ENCODE data around the gene SUN2. TPM values are rescaled to one million over a fixed set of nuclear protein-coding genes. Genes with fewer than 3 reads are reported as not detected.

Gene SUN2
- polyA plus RNA-seq, 3 donors from 2014 or later: 444 to 668 (median 473) TPM

GRCh38 chr22:38698407-38699094 lies 57.2 kb downstream of the SUN2 start:
- Mint-ChIP-seq H3K4me3 (peak overlapping the region; percentile 85 to 94 (median 93)), H3K36me3 (peaks cover 0 to 11% (median 0%) of the 10 kb centered on the region in 3 donors), H3K27me3 (ENCODE audit: low read depth in 3 of 3) (peaks cover 13 to 31% (median 30%) of the 10 kb centered on the region in 3 donors), H3K27ac (peak overlapping the region; percentile 93 to 100 (median 98)), H3K4me1 (peaks cover 46 to 65% of the 10 kb centered on the region in 2 donors), H3K9me3 (no peaks in the 10 kb centered on the region)
- DNase-seq: no peak

- Mint-ChIP-seq H3K4me3 (peak overlapping the region in 3 of 5 donors; percentile 7 to 61 (median 14)), H3K36me3 (peaks cover 0 to 11% (median 4%) of the 10 kb centered on the region in 3 donors), H3K27ac (peak overlapping the region; percentile 3 to 99 (median 95)), H3K4me1 (peaks cover 48 to 71% of the 10 kb centered on the region in 2 donors), H3K27me3 (ENCODE audit: low read depth in 3 of 3) (peaks cover 13 to 31% (median 24%) of the 10 kb centered on the region in 3 donors), H3K9me3 (no peaks in the 10 kb centered on the region)
- DNase-seq: no peak
Measured at GRCh38 chr22:38697425-38698089, 58.2 kb downstream of the SUN2 start.

GRCh38 chr22:38696606-38697424 lies 59.0 kb downstream of the SUN2 start:
- Mint-ChIP-seq H3K27me3 (ENCODE audit: low read depth in 3 of 3) (peaks cover 13 to 31% (median 21%) of the 10 kb centered on the region in 3 donors), H3K36me3 (peaks cover 0 to 15% (median 4%) of the 10 kb centered on the region in 3 donors), H3K4me3 (no peak overlapping the region), H3K27ac (peak overlapping the region; percentile 31 to 99 (median 95)), H3K9me3 (no peaks in the 10 kb centered on the region), H3K4me1 (peaks cover 47 to 74% of the 10 kb centered on the region in 2 donors)
- DNase-seq: no peak

GRCh38 chr22:38694940-38695339 lies 60.9 kb downstream of the SUN2 start:
- H3K4me3 Mint-ChIP-seq: no peak overlapping the region
- H3K27ac Mint-ChIP-seq: peak overlapping the region in 2 of 6 donors; percentile 29 to 75
- peaks cover 0 to 14% (median 9%) of the 10 kb centered on the region in 3 donors for H3K27me3 Mint-ChIP-seq (ENCODE audit: low read depth in 3 of 3)
- no peak for DNase-seq
- no peaks in the 10 kb centered on the region for H3K9me3 Mint-ChIP-seq
- H3K4me1 Mint-ChIP-seq: peaks cover 37 to 68% of the 10 kb centered on the region in 2 donors
- peaks cover 0 to 23% (median 7%) of the 10 kb centered on the region in 3 donors for H3K36me3 Mint-ChIP-seq

- H3K36me3 Mint-ChIP-seq: peaks cover 0 to 25% (median 11%) of the 10 kb centered on the region in 3 donors
- no peaks in the 10 kb centered on the region for H3K9me3 Mint-ChIP-seq
- peak overlapping the region in 2 of 6 donors; percentile 12 to 28 for H3K27ac Mint-ChIP-seq
- peaks cover 0 to 7% (median under 1%) of the 10 kb centered on the region in 3 donors for H3K27me3 Mint-ChIP-seq (ENCODE audit: low read depth in 3 of 3)
- H3K4me3 Mint-ChIP-seq: no peak overlapping the region
- DNase-seq: no peak
- H3K4me1 Mint-ChIP-seq: peaks cover 28 to 59% of the 10 kb centered on the region in 2 donors
Measured at GRCh38 chr22:38694049-38694448, 61.7 kb downstream of the SUN2 start.

- peaks cover 0 to 27% (median 11%) of the 10 kb centered on the region in 3 donors for H3K36me3 Mint-ChIP-seq
- no peaks in the 10 kb centered on the region for H3K9me3 Mint-ChIP-seq
- peak overlapping the region in 1 of 6 donors; percentile 7 for H3K27ac Mint-ChIP-seq
- peaks cover 1 to 21% of the 10 kb centered on the region in 2 donors for H3K4me1 Mint-ChIP-seq
- peaks cover 0 to 3% (median 0%) of the 10 kb centered on the region in 3 donors for H3K27me3 Mint-ChIP-seq (ENCODE audit: low read depth in 3 of 3)
- no peak for DNase-seq
- H3K4me3 Mint-ChIP-seq: no peak overlapping the region
Measured at GRCh38 chr22:38689651-38690050, 66.1 kb downstream of the SUN2 start.

- Mint-ChIP-seq H3K4me3 (no peak overlapping the region), H3K27ac (peak overlapping the region in 1 of 6 donors; percentile 12), H3K4me1 (peaks cover 20 to 25% of the 10 kb centered on the region in 2 donors), H3K27me3 (ENCODE audit: low read depth in 3 of 3) (peaks cover 3 to 9% (median 3%) of the 10 kb centered on the region in 3 donors), H3K36me3 (peaks cover 3 to 23% (median 6%) of the 10 kb centered on the region in 3 donors), H3K9me3 (no peaks in the 10 kb centered on the region)
- no peak for DNase-seq
Measured at GRCh38 chr22:38685761-38686160, 70.0 kb downstream of the SUN2 start.

GRCh38 chr22:38684895-38685294 lies 70.9 kb downstream of the SUN2 start:
- no peak overlapping the region for H3K4me3 Mint-ChIP-seq
- H3K36me3 Mint-ChIP-seq: peaks cover 3 to 21% (median 6%) of the 10 kb centered on the region in 3 donors
- H3K27ac Mint-ChIP-seq: no peak overlapping the region
- H3K27me3 Mint-ChIP-seq (ENCODE audit: low read depth in 3 of 3): peaks cover 3 to 9% (median 3%) of the 10 kb centered on the region in 3 donors
- peaks cover 20 to 25% of the 10 kb centered on the region in 2 donors for H3K4me1 Mint-ChIP-seq
- no peak for DNase-seq
- H3K9me3 Mint-ChIP-seq: no peaks in the 10 kb centered on the region

Other genes with a start within 250 kb of the SUN2 start
- 10 to 100 TPM; 25.9 to 59.1 (median 26.9) TPM for gene DDX17, start 249.7 kb downstream of the SUN2 start, polyA plus RNA-seq
- gene DMC1, start 185.8 kb downstream of the SUN2 start, polyA plus RNA-seq: 1 to 10 TPM in 1 of 3 donors, under 1 TPM in 1, not detected in 1; 0.33 to 1.5 TPM
- not detected for gene FAM227A, start 99.6 kb downstream of the SUN2 start, polyA plus RNA-seq
- 1 to 10 TPM; 1.0 to 5.1 (median 4.5) TPM for gene CBY1, start 99.4 kb downstream of the SUN2 start, polyA plus RNA-seq
- 10 to 100 TPM; 56.0 to 94.4 (median 68.8) TPM for gene TOMM22, start 74.0 kb downstream of the SUN2 start, polyA plus RNA-seq
- gene JOSD1, start 55.1 kb downstream of the SUN2 start, polyA plus RNA-seq: 10 to 100 TPM; 10.6 to 17.9 (median 11.2) TPM
- 10 to 100 TPM; 13.0 to 35.5 (median 15.4) TPM for gene GTPBP1, start 50.1 kb downstream of the SUN2 start, polyA plus RNA-seq
- gene DNAL4, start 38.1 kb upstream of the SUN2 start, polyA plus RNA-seq: 10 to 100 TPM; 16.7 to 16.9 (median 16.8) TPM
- gene NPTXR, start 88.0 kb upstream of the SUN2 start, polyA plus RNA-seq: 1 to 10 TPM in 1 of 3 donors, under 1 TPM in 2; 0.59 to 1.4 (median 0.66) TPM
- gene CBX6, start 116.2 kb upstream of the SUN2 start, polyA plus RNA-seq: 10 to 100 TPM in 1 of 3 donors, 1 to 10 TPM in 2; 5.2 to 16.1 (median 6.3) TPM
- gene APOBEC3A, start 201.6 kb upstream of the SUN2 start, polyA plus RNA-seq: not detected
- gene APOBEC3B, start 226.3 kb upstream of the SUN2 start, polyA plus RNA-seq: 1 to 10 TPM; 2.0 to 3.9 (median 3.3) TPM